Bronchial epithelial cell (primary cell): ENCODE measurements around the gene MAPK8IP3. TPM values are rescaled to one million over a fixed set of nuclear protein-coding genes. Genes with fewer than 3 reads are reported as not detected.
A peak's percentile ranks its signal among the peaks of the same experiment; 100 is the strongest.

ENCODE experiments used
- DNase-seq: peaks from one replicate; pipeline ENCODE4 v3.0.0-alpha.2; 2010; ENCODE audit warnings: low read depth
- FAIRE-seq: peaks from 2 replicates; lab custom pipeline; 2011; peaks lifted over from hg19 to GRCh38; lab: Jason Lieb, UNC
- H3K27me3 ChIP-seq: 2 replicates; pipeline ENCODE4 v1.5.1; 2011; ENCODE audit warnings: low read length; ENCODE audit not compliant: control insufficient read depth, insufficient read depth
- H3K36me3 ChIP-seq: 2 replicates; pipeline ENCODE4 v1.5.1; 2011; ENCODE audit warnings: low read length; ENCODE audit not compliant: control insufficient read depth, insufficient read depth
- H3K4me3 ChIP-seq: 2 replicates; pipeline ENCODE4 v1.5.1; 2011; ENCODE audit warnings: mild to moderate bottlenecking, low read depth, low read length, control low read depth
- CTCF ChIP-seq: IDR thresholded peaks from 2 replicates; pipeline ENCODE4 v1.5.1; 2011; ENCODE audit warnings: mild to moderate bottlenecking, moderate library complexity, low read length, control low read depth, inconsistent platforms; ENCODE audit not compliant: insufficient read depth, severe bottlenecking
- total RNA-seq: library from RNA; depleted of rRNA; stranded (reverse); fragments of >200 nt; gene quantifications from 2 replicates; pipeline ENCODE4 v1.2.1, GENCODE V29; 2014

The MAPK8IP3 gene
- 24.5 and 28.7 TPM in 2 replicates for total RNA-seq

- FAIRE-seq (no peak), DNase-seq (peak; percentile 78)
- peaks cover 5% of the 10 kb centered on the region for H3K36me3 ChIP-seq
- H3K4me3 ChIP-seq, result peak within 1 kb of the TSS; percentile 88
- peak; percentile 77 for TF ChIP-seq CTCF
- no peaks in the 10 kb centered on the region for H3K27me3 ChIP-seq
These were observed at the start of gene MAPK8IP3 for GRCh38 chr16:1705688-1706385. Gene MAPK8IP3, plus strand, starts transcription at chr16:1706195. Its CDS starts 145 bp downstream, at chr16:1706340.

- no peak for TF ChIP-seq CTCF
- DNase-seq (no peak), FAIRE-seq (no peak)
- Histone ChIP-seq H3K36me3 (peaks cover 38% of the 10 kb centered on the region), H3K27me3 (no peaks in the 10 kb centered on the region), H3K4me3 (no peak overlapping the region)
These were observed 49.0 kb upstream of the MAPK8IP3 start for GRCh38 chr16:1656808-1657617.

GRCh38 chr16:1657841-1658240, 48.2 kb upstream of the MAPK8IP3 start:
- DNase-seq (no peak), FAIRE-seq (no peak)
- no peak for TF ChIP-seq CTCF
- no peaks in the 10 kb centered on the region for H3K27me3 ChIP-seq
- no peak overlapping the region for H3K4me3 ChIP-seq
- H3K36me3 ChIP-seq, result peaks cover 37% of the 10 kb centered on the region

GRCh38 chr16:1659031-1659430, 47.0 kb upstream of the MAPK8IP3 start:
- Histone ChIP-seq H3K36me3 (peaks cover 40% of the 10 kb centered on the region), H3K27me3 (no peaks in the 10 kb centered on the region), H3K4me3 (no peak overlapping the region)
- DNase-seq (no peak), FAIRE-seq (no peak)
- no peak for TF ChIP-seq CTCF

- no peaks in the 10 kb centered on the region for H3K27me3 ChIP-seq
- H3K36me3 ChIP-seq, result peaks cover 40% of the 10 kb centered on the region
- TF ChIP-seq CTCF, result no peak
- no peak overlapping the region for H3K4me3 ChIP-seq
- FAIRE-seq (no peak), DNase-seq (no peak)
These were observed 44.2 kb upstream of the MAPK8IP3 start for GRCh38 chr16:1661826-1662225.
